Calu3 (cell line): ENCODE measurements around the gene RAB10. TPM values are rescaled to one million over a fixed set of nuclear protein-coding genes. Genes with fewer than 3 reads are reported as not detected.

ENCODE experiments used
- BruUV-seq: library from RNA; stranded (reverse); fragments of 400-500 nt; replicated peaks from 2 replicates; lab custom pipeline; 2021; lab: Mats Ljungman, UMichigan
- CTCF ChIA-PET: fragments of 300-600 bp; sonication (Branson Sonifier 250); formaldehyde crosslinking; loops from one replicate; lab custom pipeline; 2022; ENCODE audit warnings: antibody characterized with exemption; lab: Charles Lee
- DNase-seq: peaks from one replicate; pipeline ENCODE4 v3.0.0; 2022
- H3K27ac Mint-ChIP-seq: one replicate; pipeline ENCODE4 v1.8.0; 2022; ENCODE audit warnings: mixed read lengths; ENCODE audit not compliant: unreplicated experiment
- H3K27me3 Mint-ChIP-seq: one replicate; pipeline ENCODE4 v1.8.0; 2022; ENCODE audit warnings: mixed read lengths; ENCODE audit not compliant: unreplicated experiment
- H3K36me3 Mint-ChIP-seq: one replicate; pipeline ENCODE4 v1.8.0; 2022; ENCODE audit warnings: mild to moderate bottlenecking, moderate library complexity, mixed read lengths; ENCODE audit not compliant: insufficient read depth, unreplicated experiment
- H3K4me1 Mint-ChIP-seq: one replicate; pipeline ENCODE4 v1.8.0; 2022; ENCODE audit warnings: mild to moderate bottlenecking, low read depth, mixed read lengths; ENCODE audit not compliant: unreplicated experiment
- H3K4me3 Mint-ChIP-seq: one replicate; pipeline ENCODE4 v1.8.0; 2022; ENCODE audit warnings: mild to moderate bottlenecking, low read depth, moderate library complexity, mixed read lengths; ENCODE audit not compliant: unreplicated experiment
- H3K9me3 Mint-ChIP-seq: one replicate; pipeline ENCODE4 v1.8.0; 2022; ENCODE audit warnings: low read depth, mixed read lengths; ENCODE audit not compliant: unreplicated experiment
- CTCF ChIP-seq: fragments of 200-600 bp; IDR thresholded peaks from one replicate; pipeline ENCODE4 v1.8.0; 2022; ENCODE audit warnings: antibody characterized with exemption; ENCODE audit not compliant: unreplicated experiment
- intact Hi-C: fragments of 100-400 bp; cut with micrococcal nuclease; formaldehyde crosslinking; loops from one replicate; pipeline ENCODE4 v1.10.0; 2022; ENCODE audit not compliant: unreplicated experiment
- total RNA-seq: library from RNA; stranded (reverse); gene quantifications from 2 replicates; pipeline ENCODE4 v1.2.3, GENCODE V29; 2022

RAB10 gene
- total RNA-seq, 1 experiment from 2014 or later, result 149 TPM

- TF ChIP-seq CTCF, result no peak
- peak; percentile 35 for DNase-seq
- H3K27ac Mint-ChIP-seq, result no peak overlapping the region
- H3K36me3 Mint-ChIP-seq, result peaks cover 12% of the 10 kb centered on the region
- CTCF ChIA-PET, result interaction anchor here (0.6 to 2.0 kb wide), 4 partner anchors 93 to 283 kb away, joined by 3 to 12 read pairs (median 4); no protein-coding TSS in a partner anchor
- intact Hi-C loops, result no loop called here
- peaks cover 12% of the 10 kb centered on the region for H3K27me3 Mint-ChIP-seq
- H3K4me3 Mint-ChIP-seq, result no peak overlapping the region
- H3K9me3 Mint-ChIP-seq, result no peaks in the 10 kb centered on the region
- peaks cover 30% of the 10 kb centered on the region for H3K4me1 Mint-ChIP-seq
- no TSS peak for BruUV-seq
Measured at GRCh38 chr2:26144031-26144430, 110.1 kb downstream of the RAB10 start.

- Mint-ChIP-seq H3K4me1 (peaks cover 25% of the 10 kb centered on the region), H3K36me3 (peaks cover 8% of the 10 kb centered on the region), H3K9me3 (no peaks in the 10 kb centered on the region), H3K27me3 (peaks cover 22% of the 10 kb centered on the region), H3K4me3 (no peak overlapping the region), H3K27ac (peak overlapping the region; percentile 2)
- no TSS peak for BruUV-seq
- CTCF ChIA-PET, result interaction anchor here (0.6 to 2.0 kb wide), 7 partner anchors 57 to 284 kb away, joined by 3 to 12 read pairs (median 5); no protein-coding TSS in a partner anchor
- DNase-seq, result peak; percentile 64
- intact Hi-C loops, result loop anchor here (1.0 kb wide), 3 partner anchors 57 to 194 kb away; no protein-coding TSS in a partner anchor
- TF ChIP-seq CTCF, result peak; percentile 74
Measured at GRCh38 chr2:26144953-26145680, 111.2 kb downstream of the RAB10 start.

GRCh38 chr2:26148501-26148900 lies 114.6 kb downstream of the RAB10 start:
- no peak for TF ChIP-seq CTCF
- Mint-ChIP-seq H3K36me3 (no peaks in the 10 kb centered on the region), H3K4me3 (no peak overlapping the region), H3K4me1 (peaks cover 20% of the 10 kb centered on the region), H3K27ac (no peak overlapping the region), H3K27me3 (peaks cover 22% of the 10 kb centered on the region), H3K9me3 (no peaks in the 10 kb centered on the region)
- intact Hi-C loops, result no loop called here
- CTCF ChIA-PET, result no interaction called here
- no TSS peak for BruUV-seq
- no peak for DNase-seq

GRCh38 chr2:26150243-26150642 lies 116.4 kb downstream of the RAB10 start:
- CTCF ChIA-PET, result no interaction called here
- peaks cover 22% of the 10 kb centered on the region for H3K27me3 Mint-ChIP-seq
- DNase-seq, result no peak
- TF ChIP-seq CTCF, result no peak
- no peak overlapping the region for H3K27ac Mint-ChIP-seq
- no TSS peak for BruUV-seq
- H3K36me3 Mint-ChIP-seq, result no peaks in the 10 kb centered on the region
- no peaks in the 10 kb centered on the region for H3K9me3 Mint-ChIP-seq
- peaks cover 3% of the 10 kb centered on the region for H3K4me1 Mint-ChIP-seq
- intact Hi-C loops, result no loop called here
- H3K4me3 Mint-ChIP-seq, result no peak overlapping the region
